ENCODE measurements around the gene ARRB1.
A peak's percentile ranks its signal among the peaks of the same experiment; 100 is the strongest.

The ARRB1 gene

DNA sequence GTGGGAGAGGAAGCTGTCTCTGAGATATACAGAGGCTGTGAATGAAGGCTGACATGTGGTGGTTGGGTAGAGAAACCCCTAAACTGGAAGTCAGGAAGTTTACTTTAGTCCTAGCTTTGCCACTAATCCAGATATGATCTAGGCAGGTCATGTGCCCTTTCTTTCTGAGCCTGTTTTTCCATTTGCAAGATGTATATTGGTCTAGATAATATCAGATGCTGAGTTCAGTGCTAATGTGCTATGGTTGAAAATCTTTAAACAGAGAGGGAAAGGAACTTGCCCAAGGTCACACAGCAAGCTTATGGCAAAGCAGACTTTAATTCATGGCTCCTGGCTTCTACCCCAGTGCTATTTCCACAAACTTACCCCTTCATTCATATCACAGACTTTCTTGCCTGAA, 136.6 kb downstream of the ARRB1 start (continued):
- TF ChIP-seq ZIC2 (tag by site-specific recombination; IDR thresholded peaks at IDR 0.05) (no peak), SALL2 (tag by site-specific recombination; IDR thresholded peaks at IDR 0.05; ENCODE audit: borderline replicate concordance) (no peak), OVOL3 (tag by site-specific recombination; IDR thresholded peaks at IDR 0.05) (no peak), ZNF24 (tag by site-specific recombination; IDR thresholded peaks at IDR 0.05) (no peak), ZNF660 (tag by site-specific recombination; IDR thresholded peaks at IDR 0.05) (no peak), ZFHX2 (tag by site-specific recombination; conservative IDR thresholded peaks at IDR 0.05) (no peak), ZNF211 (tag by site-specific recombination; IDR thresholded peaks at IDR 0.05; ENCODE audit: low read depth) (no peak), ZNF26 (tag by site-specific recombination; IDR thresholded peaks at IDR 0.05) (no peak)

- CTCF ChIA-PET = interaction anchor here (0.5 to 3.0 kb wide), 21 partner anchors 9 to 873 kb away, joined by 3 to 17 read pairs (median 4); no protein-coding TSS in a partner anchor
- Histone ChIP-seq H3K4me3 (ENCODE audit: low read depth, low read length) (no peak overlapping the region), H3K9me3 (ENCODE audit: control insufficient read depth, insufficient read depth, low read depth, low read length) (no peaks in the 10 kb centered on the region), H3K27ac (ENCODE audit: extremely low read depth, low read depth, low read length) (no peak overlapping the region), H3K4me1 (ENCODE audit: control insufficient read depth, insufficient read depth, low read length) (no peaks in the 10 kb centered on the region), H3K36me3 (ENCODE audit: control insufficient read depth in 2 of 2, insufficient read depth in 1 of 2, low read length in 2 of 2) (no peaks in the 10 kb centered on the region)
- POLR2A ChIA-PET = interaction anchor here (1.0 kb wide), 1 partner anchor 20 kb away, joined by 3 read pairs; no protein-coding TSS in a partner anchor
- TF ChIP-seq ZNF571 (tag by site-specific recombination; IDR thresholded peaks at IDR 0.05) (no peak), ZNF701 (tag by site-specific recombination; IDR thresholded peaks at IDR 0.05) (no peak), ZBTB17 (tag by site-specific recombination; IDR thresholded peaks at IDR 0.05) (0 out of 2 replicates have a peak, but pooled peaks have one; percentile 30), PBX3 (CRISPR knock-in tag; IDR thresholded peaks at IDR 0.05) (peak; percentile 44; the same call in 1 of the 2 replicates), GLIS2 (tag by site-specific recombination; IDR thresholded peaks at IDR 0.05) (0 out of 2 replicates have a peak, but pooled peaks have one; percentile 15), REST (tag by site-specific recombination; IDR thresholded peaks at IDR 0.05) (peak; percentile 98), ZNF529 (tag by site-specific recombination; IDR thresholded peaks at IDR 0.05; ENCODE audit: insufficient replicate concordance) (no peak), KLF10 (tag by site-specific recombination; IDR thresholded peaks at IDR 0.05) (no peak)
- TF ChIP-seq, protein P1, sequence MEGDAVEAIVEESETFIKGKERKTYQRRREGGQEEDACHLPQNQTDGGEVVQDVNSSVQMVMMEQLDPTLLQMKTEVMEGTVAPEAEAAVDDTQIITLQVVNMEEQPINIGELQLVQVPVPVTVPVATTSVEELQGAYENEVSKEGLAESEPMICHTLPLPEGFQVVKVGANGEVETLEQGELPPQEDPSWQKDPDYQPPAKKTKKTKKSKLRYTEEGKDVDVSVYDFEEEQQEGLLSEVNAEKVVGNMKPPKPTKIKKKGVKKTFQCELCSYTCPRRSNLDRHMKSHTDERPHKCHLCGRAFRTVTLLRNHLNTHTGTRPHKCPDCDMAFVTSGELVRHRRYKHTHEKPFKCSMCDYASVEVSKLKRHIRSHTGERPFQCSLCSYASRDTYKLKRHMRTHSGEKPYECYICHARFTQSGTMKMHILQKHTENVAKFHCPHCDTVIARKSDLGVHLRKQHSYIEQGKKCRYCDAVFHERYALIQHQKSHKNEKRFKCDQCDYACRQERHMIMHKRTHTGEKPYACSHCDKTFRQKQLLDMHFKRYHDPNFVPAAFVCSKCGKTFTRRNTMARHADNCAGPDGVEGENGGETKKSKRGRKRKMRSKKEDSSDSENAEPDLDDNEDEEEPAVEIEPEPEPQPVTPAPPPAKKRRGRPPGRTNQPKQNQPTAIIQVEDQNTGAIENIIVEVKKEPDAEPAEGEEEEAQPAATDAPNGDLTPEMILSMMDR (tag by site-specific recombination; IDR thresholded peaks at IDR 0.05) = 0 out of 2 replicates have a peak, but pooled peaks have one; percentile 16
Measured at GRCh38 chr11:75214411-75214821, 137.0 kb downstream of the ARRB1 start.
